B cell (primary cell): Measurements from ENCODE around the gene CCDC178. TPM values are rescaled to one million over a fixed set of nuclear protein-coding genes. Genes with fewer than 3 reads are reported as not detected.

Experiments
- ATAC-seq: fragments of 200-7000 bp; cut with Tn5 transposase; one replicate; pipeline ENCODE4 v1.10.0; 2021; ENCODE audit warnings: low read depth, mild to moderate bottlenecking, moderate number of reproducible peaks, moderate library complexity
- CTCF ChIA-PET: fragments of 350-600 bp; sonication (Branson Sonifier 250); formaldehyde crosslinking; loops from one replicate; lab custom pipeline; 2021; ENCODE audit warnings: antibody characterized with exemption, inconsistent platforms; lab: Charles Lee
- POLR2A ChIA-PET: fragments of 350-600 bp; sonication (Branson Sonifier 250); formaldehyde crosslinking; loops from one replicate; lab custom pipeline; 2021; ENCODE audit warnings: antibody characterized with exemption; lab: Charles Lee
- DNase-seq: peaks from one replicate; pipeline ENCODE4 v3.0.0; 2013
- H2AFZ ChIP-seq: 2 replicates; pipeline ENCODE4 v1.6.1; 2012; ENCODE audit warnings: mild to moderate bottlenecking, low read depth, low read length; ENCODE audit not compliant: insufficient read depth, poor library complexity, severe bottlenecking
- H3K27ac ChIP-seq, 2 donors: 1 replicate in 1 of 2; 2 replicates in 1 of 2; pipeline ENCODE4 v1.5.1; 2012 to 2013; ENCODE audit warnings: low read length in 2 of 2, mild to moderate bottlenecking in 2 of 2, moderate library complexity in 1 of 2
- H3K27me3 ChIP-seq, 4 experiments: fragments of 200-600 bp in 1 of 4; sonication (generic) in 1 of 4; replicated peaks in 1 of 4; 1 replicate in 2 of 4; 2 replicates in 2 of 4; pipeline versions ENCODE4 v1.6.1 to v1.7.0; 2013 to 2016; ENCODE audit warnings: low read length in 3 of 4, mild to moderate bottlenecking in 2 of 4, mixed read lengths in 1 of 4, moderate library complexity in 1 of 4; ENCODE audit not compliant: insufficient read depth in 4 of 4, control insufficient read depth in 3 of 4; ENCODE audit errors: control extremely low read depth in 1 of 4
- H3K36me3 ChIP-seq, 2 experiments: replicated peaks in 1 of 2; 1 replicate in 1 of 2; 2 replicates in 1 of 2; pipeline versions ENCODE4 v1.6.1 to v1.7.1; 2013; ENCODE audit warnings: low read length in 1 of 2; ENCODE audit not compliant: insufficient read depth in 2 of 2, control insufficient read depth in 1 of 2; ENCODE audit errors: control extremely low read depth in 1 of 2, extremely low read depth in 1 of 2
- H3K4me1 ChIP-seq, 2 donors: fragments of 200-600 bp in 1 of 2; sonication (generic) in 1 of 2; 1 replicate in 1 of 2; 2 replicates in 1 of 2; pipeline versions ENCODE4 v1.5.1 to v1.6.1; 2013 to 2017; ENCODE audit warnings: low read length in 2 of 2; ENCODE audit not compliant: control insufficient read depth in 2 of 2, insufficient read depth in 2 of 2
- H3K4me2 ChIP-seq: replicated peaks from 2 replicates; pipeline ENCODE3; 2012; ENCODE audit warnings: mild to moderate bottlenecking, low read depth, low read length; ENCODE audit not compliant: poor library complexity, severe bottlenecking
- H3K4me3 ChIP-seq, 5 experiments: fragments of 200-600 bp in 1 of 5; sonication (generic) in 1 of 5; 1 replicate in 3 of 5; 2 replicates in 2 of 5; pipeline versions ENCODE4 v1.5.1 to v1.7.0; 2011 to 2016; ENCODE audit warnings: low read length in 4 of 5, mild to moderate bottlenecking in 4 of 5, low read depth in 2 of 5, control low read depth in 1 of 5, moderate library complexity in 1 of 5; ENCODE audit not compliant: insufficient read depth in 1 of 5; ENCODE audit errors: control extremely low read depth in 1 of 5, extremely low read depth in 1 of 5
- H3K79me2 ChIP-seq: fragments of 200-600 bp; sonication (generic); one replicate; pipeline ENCODE4 v1.6.0; 2016; ENCODE audit warnings: low read length; ENCODE audit not compliant: control insufficient read depth, insufficient read depth
- H3K9ac ChIP-seq: fragments of 200-600 bp; sonication (generic); 2 replicates; pipeline ENCODE4 v1.6.1; 2017; ENCODE audit warnings: mild to moderate bottlenecking, low read length, moderate library complexity
- H3K9me3 ChIP-seq, 3 donors: one replicate each; pipeline versions ENCODE4 v1.6.1 to v1.7.1; 2013; ENCODE audit warnings: low read length in 2 of 3; ENCODE audit not compliant: control insufficient read depth in 2 of 3, insufficient read depth in 1 of 3; ENCODE audit errors: control extremely low read depth in 1 of 3
- H4K20me1 ChIP-seq: 2 replicates; pipeline ENCODE4 v1.6.0; 2012; ENCODE audit warnings: mild to moderate bottlenecking, low read length; ENCODE audit not compliant: insufficient read depth, control insufficient read depth, poor library complexity, severe bottlenecking
- H3K27ac Mint-ChIP-seq: one replicate; pipeline ENCODE4 v1.8.0; 2021; ENCODE audit warnings: mixed read lengths
- H3K27me3 Mint-ChIP-seq: one replicate; pipeline ENCODE4 v1.8.0; 2021; ENCODE audit warnings: mixed read lengths
- H3K4me1 Mint-ChIP-seq: one replicate; pipeline ENCODE4 v1.8.0; 2021; ENCODE audit warnings: mixed read lengths
- H3K4me3 Mint-ChIP-seq: one replicate; pipeline ENCODE4 v1.8.0; 2021; ENCODE audit warnings: mixed read lengths
- H3K9me3 Mint-ChIP-seq: one replicate; pipeline ENCODE4 v1.8.0; 2022; ENCODE audit warnings: mixed read lengths; ENCODE audit not compliant: insufficient read depth
- EZH2 ChIP-seq: IDR thresholded peaks from 2 replicates; pipeline ENCODE4 v1.6.1; 2012; ENCODE audit warnings: borderline replicate concordance, low read depth, mild to moderate bottlenecking, moderate library complexity, low read length; ENCODE audit not compliant: insufficient read depth, poor library complexity, severe bottlenecking
- WGBS: methylation state at CpG from one replicate; pipeline ENCODE4 v1.1.5; 2013; ENCODE audit warnings: missing lambda C conversion rate; ENCODE audit not compliant: insufficient coverage; 5-methylcytosine and 5-hydroxymethylcytosine counted together
- intact Hi-C: fragments of 100-400 bp; cut with micrococcal nuclease; formaldehyde crosslinking; loops from one replicate; pipeline ENCODE4 v1.10.0; 2022
- polyA plus RNA-seq: library from polyadenylated mRNA; depleted of rRNA; stranded (reverse); fragments of >200 nt; gene quantifications from 2 replicates; pipeline ENCODE4 v1.2.3, GENCODE V29; 2012
- total RNA-seq, 2 donors: library from RNA; stranded (reverse); fragments of 120-200 nt in 1 of 2; gene quantifications; 1 replicate in 1 of 2; 2 replicates in 1 of 2; pipeline versions ENCODE4 v1.2.3 to v1.2.4, GENCODE V29; 2013 to 2022
- TF ChIP-seq, protein P1 (sequence below): fragments of 200-600 bp; IDR thresholded peaks from one replicate; pipeline ENCODE4 v1.8.0; 2022; ENCODE audit warnings: antibody characterized with exemption, mild to moderate bottlenecking

CCDC178 gene
- total and polyA plus RNA-seq, 2 donors (not counting 1 experiment from before 2014, with no cell fraction given) = not detected

DNA sequence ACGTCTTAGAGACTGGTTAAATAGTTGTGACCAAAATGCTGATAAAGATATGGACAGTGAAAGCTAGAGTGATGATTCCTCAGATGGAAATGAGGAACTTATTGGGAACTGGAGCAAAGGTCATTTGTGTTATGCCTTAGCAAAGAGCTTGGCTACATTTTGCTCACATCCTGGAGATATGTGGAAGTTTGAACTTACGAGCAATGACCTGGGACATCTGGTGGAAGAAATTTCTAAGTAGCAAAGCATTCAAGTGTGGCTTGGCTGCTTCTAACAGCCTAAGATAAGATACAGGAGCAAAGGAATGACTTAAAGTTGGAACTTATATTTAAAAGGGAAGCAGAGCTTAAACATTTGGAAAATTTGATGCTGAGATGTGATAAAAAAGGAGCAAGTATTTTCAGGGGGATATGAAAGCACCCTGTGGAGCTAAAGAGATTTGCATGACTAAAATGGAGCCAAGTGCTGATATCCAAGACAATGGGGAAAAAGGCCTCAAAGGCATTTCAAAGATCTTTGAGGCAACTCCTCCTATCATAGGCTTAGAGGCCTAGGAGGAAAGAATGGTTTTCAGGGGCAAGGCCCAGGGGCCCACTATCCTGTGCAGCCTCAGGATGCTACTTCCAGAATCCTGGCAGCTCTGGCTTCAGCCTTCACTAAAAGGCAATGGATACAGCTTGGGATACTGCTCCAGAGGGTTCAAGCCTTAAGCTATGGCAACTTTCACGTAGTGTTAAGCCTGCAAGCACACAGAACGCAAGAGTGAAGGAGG is 543.6 kb downstream of the CCDC178 start:
- Histone ChIP-seq H3K4me1 (peaks cover 3 to 4% of the 10 kb centered on the region in 2 donors), H3K27me3 (no peaks in the 10 kb centered on the region), H3K79me2 (no peaks in the 10 kb centered on the region), H3K9me3 (peaks cover 1 to 11% (median 8%) of the 10 kb centered on the region in 3 donors), H2AFZ (no peak overlapping the region), H3K4me3 (no peak overlapping the region), H3K9ac (no peak overlapping the region), H4K20me1 (no peaks in the 10 kb centered on the region), H3K4me2 (no peak overlapping the region), H3K27ac (no peak overlapping the region), H3K36me3 (no peaks in the 10 kb centered on the region)
- Mint-ChIP-seq H3K9me3 (peaks cover 5% of the 10 kb centered on the region), H3K27ac (no peak overlapping the region), H3K4me3 (no peak overlapping the region), H3K27me3 (no peaks in the 10 kb centered on the region), H3K4me1 (peaks cover 13% of the 10 kb centered on the region)
- DNase-seq (no peak), ATAC-seq (no peak)
- no peak for TF ChIP-seq EZH2
- TF ChIP-seq, protein P1, sequence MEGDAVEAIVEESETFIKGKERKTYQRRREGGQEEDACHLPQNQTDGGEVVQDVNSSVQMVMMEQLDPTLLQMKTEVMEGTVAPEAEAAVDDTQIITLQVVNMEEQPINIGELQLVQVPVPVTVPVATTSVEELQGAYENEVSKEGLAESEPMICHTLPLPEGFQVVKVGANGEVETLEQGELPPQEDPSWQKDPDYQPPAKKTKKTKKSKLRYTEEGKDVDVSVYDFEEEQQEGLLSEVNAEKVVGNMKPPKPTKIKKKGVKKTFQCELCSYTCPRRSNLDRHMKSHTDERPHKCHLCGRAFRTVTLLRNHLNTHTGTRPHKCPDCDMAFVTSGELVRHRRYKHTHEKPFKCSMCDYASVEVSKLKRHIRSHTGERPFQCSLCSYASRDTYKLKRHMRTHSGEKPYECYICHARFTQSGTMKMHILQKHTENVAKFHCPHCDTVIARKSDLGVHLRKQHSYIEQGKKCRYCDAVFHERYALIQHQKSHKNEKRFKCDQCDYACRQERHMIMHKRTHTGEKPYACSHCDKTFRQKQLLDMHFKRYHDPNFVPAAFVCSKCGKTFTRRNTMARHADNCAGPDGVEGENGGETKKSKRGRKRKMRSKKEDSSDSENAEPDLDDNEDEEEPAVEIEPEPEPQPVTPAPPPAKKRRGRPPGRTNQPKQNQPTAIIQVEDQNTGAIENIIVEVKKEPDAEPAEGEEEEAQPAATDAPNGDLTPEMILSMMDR = no peak
- ChIA-PET CTCF (interaction anchor here (1.0 to 1.5 kb wide), 3 partner anchors 13 to 182 kb away, joined by 3 to 4 read pairs (median 4); no protein-coding TSS in a partner anchor), POLR2A (no interaction called here)
- WGBS = 70% methylated on average over 4 of the region's 4 CpGs
- intact Hi-C loops = no loop called here

DNA sequence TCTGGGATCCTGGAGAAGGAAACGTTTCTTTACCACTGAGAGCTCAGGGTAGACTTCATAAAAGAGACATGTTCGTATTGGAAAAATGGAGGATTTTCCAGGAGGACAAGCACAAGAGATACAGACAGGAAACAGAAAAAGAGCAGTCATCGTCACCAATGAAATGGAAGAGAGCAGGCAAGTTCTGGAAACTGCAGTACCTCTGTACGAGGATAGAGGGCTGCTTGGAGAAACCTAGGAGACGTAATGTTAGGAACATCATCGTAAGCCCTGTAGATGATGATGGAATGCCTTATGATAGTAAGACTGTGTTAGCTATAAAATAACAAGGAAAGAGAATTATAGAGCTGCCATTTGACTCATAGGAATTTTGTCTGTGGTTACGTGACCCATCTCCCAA is 546.6 kb downstream of the CCDC178 start:
- CTCF ChIA-PET = interaction anchor here (0.8 to 1.7 kb wide), 7 partner anchors 15 to 179 kb away, joined by 3 to 5 read pairs (median 3); no protein-coding TSS in a partner anchor
- no peak overlapping the region for H3K27ac Mint-ChIP-seq
- H3K9ac ChIP-seq = no peak overlapping the region

More for the DNA sequence above, 546.6 kb downstream of the CCDC178 start:
- Histone ChIP-seq H3K4me2 (no peak overlapping the region), H3K36me3 (no peaks in the 10 kb centered on the region), H3K4me1 (peaks cover 7 to 11% of the 10 kb centered on the region in 2 donors), H2AFZ (no peak overlapping the region), H3K27me3 (no peaks in the 10 kb centered on the region), H4K20me1 (no peaks in the 10 kb centered on the region), H3K9me3 (peaks cover 1 to 11% (median 8%) of the 10 kb centered on the region in 3 donors), H3K4me3 (no peak overlapping the region), H3K27ac (no peak overlapping the region), H3K79me2 (no peaks in the 10 kb centered on the region)
- no peak overlapping the region for H3K4me3 Mint-ChIP-seq
- H3K4me1 Mint-ChIP-seq = peaks cover 21% of the 10 kb centered on the region
- ATAC-seq = no peak
- DNase-seq = no peak
- H3K9me3 Mint-ChIP-seq = peaks cover 5% of the 10 kb centered on the region
- intact Hi-C loops = no loop called here
- no peaks in the 10 kb centered on the region for H3K27me3 Mint-ChIP-seq
- 90% methylated on average over 6 of the region's 7 CpGs for WGBS
- POLR2A ChIA-PET = no interaction called here
- TF ChIP-seq, protein P1 = no peak
- TF ChIP-seq EZH2 = no peak
